T-cell (primary cell): ENCODE data around the gene DOK5. TPM values are rescaled to one million over a fixed set of nuclear protein-coding genes. Genes with fewer than 3 reads are reported as not detected.

Source experiments
- ATAC-seq, 4 experiments: fragments of 200-7000 bp in 3 of 4; fragments of 150-1000 bp in 1 of 4; cut with Tn5 transposase; replicated peaks in 1 of 4; 1 replicate in 3 of 4; 2 replicates in 1 of 4; pipeline ENCODE4 v1.10.0; 2021; ENCODE audit warnings: moderate library complexity in 3 of 4, mild to moderate bottlenecking in 2 of 4, moderate number of reproducible peaks in 1 of 4
- CTCF ChIA-PET, 2 donors: fragments of 300-600 bp; sonication (Branson Sonifier 250); formaldehyde crosslinking; loops; one replicate each; lab custom pipeline; 2022; ENCODE audit warnings: antibody characterized with exemption in 2 of 2; lab: Charles Lee
- POLR2A ChIA-PET, 2 donors: fragments of 300-600 bp; sonication (Branson Sonifier 250); formaldehyde crosslinking; loops; one replicate each; lab custom pipeline; 2022; ENCODE audit warnings: antibody characterized with exemption in 2 of 2; lab: Charles Lee
- DNase-seq, 35 experiments: peaks; one replicate each; pipeline versions ENCODE4 v3.0.0 to v3.0.0-alpha.2; 2013 to 2023
- H3K27ac ChIP-seq: one replicate; pipeline ENCODE4 v1.5.1; 2013; ENCODE audit warnings: low read length
- H3K27me3 ChIP-seq, 2 experiments: replicated peaks in 1 of 2; 1 replicate in 1 of 2; 2 replicates in 1 of 2; pipeline versions ENCODE4 v1.6.1 to v1.7.0; 2013; ENCODE audit warnings: low read length in 1 of 2, mixed read lengths in 1 of 2; ENCODE audit not compliant: control insufficient read depth in 2 of 2, insufficient read depth in 2 of 2; ENCODE audit errors: extremely low read depth in 1 of 2
- H3K36me3 ChIP-seq, 2 donors: 1 replicate in 1 of 2; 2 replicates in 1 of 2; pipeline versions ENCODE4 v1.6.1 to v1.7.0; 2013; ENCODE audit warnings: low read length in 1 of 2; ENCODE audit not compliant: control insufficient read depth in 2 of 2, insufficient read depth in 1 of 2; ENCODE audit errors: extremely low read depth in 1 of 2
- H3K4me1 ChIP-seq, 2 experiments: 1 replicate in 1 of 2; 2 replicates in 1 of 2; pipeline versions ENCODE4 v1.6.1 to v1.7.0; 2013; ENCODE audit warnings: low read length in 2 of 2, mixed read lengths in 1 of 2; ENCODE audit not compliant: insufficient read depth in 2 of 2, control insufficient read depth in 1 of 2; ENCODE audit errors: extremely low read depth in 1 of 2
- H3K4me3 ChIP-seq, 2 donors: 1 replicate in 1 of 2; 2 replicates in 1 of 2; pipeline versions ENCODE4 v1.5.1 to v1.7.0; 2013; ENCODE audit warnings: mild to moderate bottlenecking in 2 of 2, low read length in 1 of 2, moderate library complexity in 1 of 2; ENCODE audit not compliant: control insufficient read depth in 1 of 2; ENCODE audit errors: extremely low read depth in 1 of 2
- H3K9me3 ChIP-seq: 2 replicates; pipeline ENCODE4 v1.7.0; 2013
- H3K27ac Mint-ChIP-seq, 2 donors: one replicate each; pipeline ENCODE4 v1.8.0; 2020 to 2021; ENCODE audit warnings: mild to moderate bottlenecking in 2 of 2, mixed read lengths in 2 of 2
- H3K27me3 Mint-ChIP-seq, 2 donors: one replicate each; pipeline ENCODE4 v1.8.0; 2021 to 2022; ENCODE audit warnings: mixed read lengths in 2 of 2
- H3K36me3 Mint-ChIP-seq: one replicate; pipeline ENCODE4 v1.8.0; 2021; ENCODE audit warnings: mixed read lengths
- H3K4me1 Mint-ChIP-seq, 3 donors: one replicate each; pipeline ENCODE4 v1.8.0; 2020 to 2022; ENCODE audit warnings: mixed read lengths in 3 of 3, mild to moderate bottlenecking in 1 of 3
- H3K4me3 Mint-ChIP-seq, 3 donors: one replicate each; pipeline ENCODE4 v1.8.0; 2020 to 2022; ENCODE audit warnings: mild to moderate bottlenecking in 3 of 3, mixed read lengths in 3 of 3, moderate library complexity in 3 of 3
- H3K9me3 Mint-ChIP-seq, 3 donors: one replicate each; pipeline ENCODE4 v1.8.0; 2020 to 2022; ENCODE audit warnings: mixed read lengths in 3 of 3
- WGBS: methylation state at CpG from one replicate; pipeline ENCODE4 v1.1.5; 2013; ENCODE audit warnings: missing lambda C conversion rate; ENCODE audit not compliant: insufficient coverage; 5-methylcytosine and 5-hydroxymethylcytosine counted together
- total RNA-seq, 35 experiments: library from RNA in 6 of 35; stranded (reverse) in 6 of 35; fragments of 120-200 nt in 1 of 35; gene quantifications; one replicate each; pipeline versions ENCODE4 v1.2.1 to v1.2.4 and lab custom pipeline; 2013 to 2026

Gene DOK5
- total RNA-seq, 5 donors from 2014 or later (not counting 1 experiment from before 2014, with no cell fraction given) = not detected

DNA sequence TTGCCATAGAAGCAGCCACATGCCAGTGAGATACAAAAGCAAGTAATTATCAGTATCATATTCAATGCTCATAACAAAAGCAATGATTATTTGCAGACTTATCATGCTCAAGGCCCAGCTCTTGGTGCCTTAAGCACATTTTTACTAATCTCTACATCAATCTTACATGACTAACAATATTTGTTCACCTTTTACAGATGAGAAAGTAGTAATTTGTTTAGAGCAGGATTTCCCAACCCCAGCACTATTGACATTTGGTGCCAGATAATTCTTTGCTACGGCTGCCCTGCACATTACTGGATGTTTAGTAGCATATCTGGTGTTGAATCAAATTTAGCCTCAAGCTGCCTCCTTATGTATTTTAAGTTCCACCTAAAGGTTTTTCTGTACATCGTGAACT is 19.0 kb upstream of the DOK5 start:
- H3K9me3 ChIP-seq = no peaks in the 10 kb centered on the region
- peaks cover 5 to 13% (median 7%) of the 10 kb centered on the region in 3 donors for H3K9me3 Mint-ChIP-seq
- H3K4me1 Mint-ChIP-seq = no peaks in the 10 kb centered on the region
- no peaks in the 10 kb centered on the region for H3K36me3 ChIP-seq
- H3K4me1 ChIP-seq = no peaks in the 10 kb centered on the region
- H3K27ac Mint-ChIP-seq = no peak overlapping the region
- ChIA-PET POLR2A (interaction anchor here in 1 of 2 donors (0.6 kb wide), 1 partner anchor 906 kb away, joined by 4 read pairs; no protein-coding TSS in a partner anchor), CTCF (no interaction called here)
- no peak for ATAC-seq
- 100% methylated on average over 1 of the region's 2 CpGs for WGBS
- no peaks in the 10 kb centered on the region for H3K36me3 Mint-ChIP-seq
- no peak overlapping the region for H3K4me3 ChIP-seq
- peaks cover 2 to 15% of the 10 kb centered on the region in 2 donors for H3K27me3 Mint-ChIP-seq
- no peak overlapping the region for H3K27ac ChIP-seq
- no peak for DNase-seq
- no peaks in the 10 kb centered on the region for H3K27me3 ChIP-seq
- no peak overlapping the region for H3K4me3 Mint-ChIP-seq

DNA sequence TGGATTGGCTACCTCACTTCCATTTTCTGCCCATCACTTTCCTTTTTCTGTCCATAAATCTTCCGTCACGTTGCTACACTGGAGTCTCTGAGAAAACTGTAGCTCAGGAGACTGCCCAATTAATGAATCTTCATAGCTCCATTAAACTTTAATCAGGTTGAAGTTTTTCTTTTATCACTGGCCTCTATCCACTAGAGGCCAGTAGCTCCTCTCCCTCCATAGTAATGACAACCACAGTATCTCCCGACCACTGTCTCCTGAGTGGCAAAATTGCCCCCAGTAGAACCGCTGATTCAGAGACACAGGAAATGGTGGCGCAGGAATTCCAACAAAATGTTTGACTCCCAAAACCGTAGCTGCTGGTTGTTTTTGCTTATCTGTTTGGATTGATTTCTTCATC is 18.4 kb upstream of the DOK5 start:
- Mint-ChIP-seq H3K27ac (no peak overlapping the region), H3K9me3 (peaks cover 5 to 11% (median 7%) of the 10 kb centered on the region in 3 donors), H3K4me3 (no peak overlapping the region), H3K4me1 (no peaks in the 10 kb centered on the region), H3K36me3 (no peaks in the 10 kb centered on the region), H3K27me3 (peaks cover 2 to 15% of the 10 kb centered on the region in 2 donors)
- CTCF ChIA-PET = no interaction called here
- no peak overlapping the region for H3K27ac ChIP-seq
- POLR2A ChIA-PET = no interaction called here
- ATAC-seq (no peak), DNase-seq (no peak)
- 83% methylated on average over 3 of the region's 6 CpGs for WGBS
- no peaks in the 10 kb centered on the region for H3K4me1 ChIP-seq
- H3K36me3 ChIP-seq = no peaks in the 10 kb centered on the region
- H3K4me3 ChIP-seq = no peak overlapping the region
- H3K27me3 ChIP-seq = no peaks in the 10 kb centered on the region
- H3K9me3 ChIP-seq = no peaks in the 10 kb centered on the region

DNA sequence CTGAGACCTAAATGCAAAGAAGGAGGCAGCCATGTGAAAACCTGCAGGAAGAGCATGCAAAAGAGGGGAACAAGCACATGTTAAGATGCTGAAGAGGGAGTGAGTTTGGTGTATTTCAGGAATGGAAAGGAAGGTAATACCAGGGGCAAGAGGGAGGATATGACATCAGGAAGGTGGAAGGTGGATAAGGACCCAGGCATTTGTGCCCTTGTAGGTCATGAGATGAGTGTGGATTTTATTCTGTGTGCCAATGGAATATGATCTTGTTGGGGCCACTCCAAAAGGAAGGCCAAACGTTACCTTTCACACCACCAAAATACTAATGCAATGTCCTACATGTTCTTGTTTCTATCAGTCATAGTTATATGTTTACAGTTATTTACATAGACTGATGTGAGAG is 17.2 kb upstream of the DOK5 start:
- no peaks in the 10 kb centered on the region for H3K36me3 Mint-ChIP-seq
- Histone ChIP-seq H3K4me3 (no peak overlapping the region), H3K36me3 (no peaks in the 10 kb centered on the region), H3K4me1 (no peaks in the 10 kb centered on the region), H3K27ac (no peak overlapping the region), H3K9me3 (no peaks in the 10 kb centered on the region), H3K27me3 (no peaks in the 10 kb centered on the region)
- H3K27me3 Mint-ChIP-seq = peaks cover 2 to 10% of the 10 kb centered on the region in 2 donors
- H3K9me3 Mint-ChIP-seq = peaks cover 0 to 3% (median 0%) of the 10 kb centered on the region in 3 donors
- DNase-seq (no peak), ATAC-seq (no peak)
- WGBS = no CpG with 5 or more reads among the region's 1 CpG
- H3K27ac Mint-ChIP-seq = no peak overlapping the region
- H3K4me1 Mint-ChIP-seq = no peaks in the 10 kb centered on the region
- CTCF ChIA-PET = no interaction called here
- POLR2A ChIA-PET = no interaction called here
- H3K4me3 Mint-ChIP-seq = no peak overlapping the region

DNA sequence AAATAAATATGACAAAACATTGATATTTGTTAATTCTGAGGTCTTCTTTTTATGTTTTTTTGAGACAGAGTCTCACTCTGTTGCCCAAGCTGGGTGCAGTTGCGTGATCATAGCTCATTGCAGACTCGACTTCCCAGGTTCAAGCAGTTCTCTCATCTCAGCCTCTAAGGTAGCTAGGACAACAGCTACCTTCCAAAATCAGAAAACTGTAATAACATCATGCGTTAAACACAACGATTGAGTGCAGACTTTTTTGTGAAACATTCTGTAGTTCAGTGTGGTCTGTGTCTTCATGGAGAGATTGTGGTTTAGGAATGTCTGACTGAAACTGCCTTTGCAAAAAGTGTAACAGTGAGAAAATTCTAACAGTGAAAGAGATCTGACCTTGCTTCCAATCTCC is 16.1 kb upstream of the DOK5 start:
- H3K9me3 Mint-ChIP-seq = peaks cover 0 to 3% (median 0%) of the 10 kb centered on the region in 3 donors
- Histone ChIP-seq H3K9me3 (no peaks in the 10 kb centered on the region), H3K4me1 (no peaks in the 10 kb centered on the region), H3K4me3 (no peak overlapping the region), H3K27ac (no peak overlapping the region), H3K36me3 (no peaks in the 10 kb centered on the region), H3K27me3 (no peaks in the 10 kb centered on the region)
- no peak overlapping the region for H3K4me3 Mint-ChIP-seq
- no peak overlapping the region for H3K27ac Mint-ChIP-seq
- DNase-seq (no peak), ATAC-seq (no peak)
- ChIA-PET CTCF (no interaction called here), POLR2A (no interaction called here)
- peaks cover 2 to 10% of the 10 kb centered on the region in 2 donors for H3K27me3 Mint-ChIP-seq
- WGBS = 58% methylated on average over 2 of the region's 4 CpGs
- no peaks in the 10 kb centered on the region for H3K4me1 Mint-ChIP-seq
- no peaks in the 10 kb centered on the region for H3K36me3 Mint-ChIP-seq

DNA sequence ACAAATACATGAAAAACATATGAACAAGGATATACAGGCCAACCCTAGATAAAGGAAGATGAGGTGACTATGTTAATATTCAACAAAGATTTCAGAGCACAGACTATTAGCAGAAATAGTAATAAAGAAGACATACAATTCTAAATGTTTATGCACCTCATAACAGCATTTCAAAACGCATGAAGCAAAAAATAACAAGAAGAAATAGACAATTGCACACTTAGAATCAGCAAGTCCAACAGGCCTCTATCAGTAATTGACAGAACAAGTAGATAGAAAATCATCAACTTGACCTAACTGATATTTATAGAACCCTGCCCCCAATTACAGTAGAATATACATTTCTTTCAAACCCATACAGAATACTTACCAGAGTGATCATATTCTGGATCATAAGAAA is 11.4 kb upstream of the DOK5 start:
- Histone ChIP-seq H3K36me3 (no peaks in the 10 kb centered on the region), H3K4me1 (no peaks in the 10 kb centered on the region), H3K9me3 (no peaks in the 10 kb centered on the region), H3K27me3 (no peaks in the 10 kb centered on the region), H3K27ac (no peak overlapping the region), H3K4me3 (no peak overlapping the region)
- POLR2A ChIA-PET = no interaction called here
- Mint-ChIP-seq H3K27me3 (no peaks in the 10 kb centered on the region), H3K27ac (no peak overlapping the region), H3K4me1 (no peaks in the 10 kb centered on the region), H3K36me3 (no peaks in the 10 kb centered on the region), H3K9me3 (no peaks in the 10 kb centered on the region), H3K4me3 (no peak overlapping the region)
- DNase-seq = no peak
- WGBS = 33% methylated on average over 1 of the region's 1 CpG
- CTCF ChIA-PET = no interaction called here
- ATAC-seq = no peak

DNA sequence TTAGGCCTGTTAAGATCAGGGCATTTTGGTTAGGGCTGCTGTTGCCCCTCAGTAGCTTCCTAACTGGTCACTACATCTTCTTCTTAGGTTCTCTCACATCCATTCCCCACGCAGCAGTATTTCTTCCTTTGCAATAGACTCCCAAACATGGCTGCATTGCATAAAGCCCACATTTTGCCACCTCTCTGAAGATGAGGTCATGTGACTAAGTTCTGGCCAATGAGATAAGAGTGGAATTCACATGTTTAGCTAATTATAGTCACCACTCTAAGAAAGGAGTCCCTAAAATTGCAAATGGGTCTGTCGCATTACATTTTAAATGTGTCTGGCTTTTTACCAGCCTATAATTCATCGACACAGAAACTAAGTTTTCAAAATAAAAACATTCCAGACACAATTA is 9.3 kb upstream of the DOK5 start:
- Histone ChIP-seq H3K4me3 (no peak overlapping the region), H3K9me3 (no peaks in the 10 kb centered on the region), H3K27me3 (peaks cover 0 to under 1% of the 10 kb centered on the region in 2 experiments), H3K36me3 (no peaks in the 10 kb centered on the region), H3K4me1 (no peaks in the 10 kb centered on the region), H3K27ac (no peak overlapping the region)
- no peaks in the 10 kb centered on the region for H3K9me3 Mint-ChIP-seq
- no peaks in the 10 kb centered on the region for H3K27me3 Mint-ChIP-seq
- H3K4me1 Mint-ChIP-seq = no peaks in the 10 kb centered on the region
- no CpG with 5 or more reads among the region's 3 CpGs for WGBS
- ChIA-PET CTCF (no interaction called here), POLR2A (no interaction called here)
- no peak for ATAC-seq
- no peaks in the 10 kb centered on the region for H3K36me3 Mint-ChIP-seq
- no peak overlapping the region for H3K4me3 Mint-ChIP-seq
- DNase-seq = no peak
- no peak overlapping the region for H3K27ac Mint-ChIP-seq

DNA sequence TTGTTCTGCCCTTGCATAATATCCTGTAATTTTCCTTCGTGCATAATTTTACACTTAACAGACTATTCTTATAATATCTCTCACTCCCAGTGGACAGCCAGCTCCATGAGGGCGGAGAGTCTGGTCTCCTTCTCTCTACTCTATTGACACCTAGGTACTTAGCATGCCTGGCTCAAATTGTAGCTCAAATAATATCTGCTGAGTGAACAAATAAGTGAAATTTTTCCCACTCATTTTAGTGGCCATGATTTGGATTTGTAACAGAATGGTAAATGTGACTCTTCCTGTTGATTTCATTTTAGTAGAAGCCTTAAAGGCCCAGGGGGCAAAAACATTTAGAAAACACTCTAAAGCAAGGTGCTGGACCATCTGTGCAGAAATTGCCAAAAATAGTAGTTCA is 7.8 kb upstream of the DOK5 start:
- Histone ChIP-seq H3K4me1 (no peaks in the 10 kb centered on the region), H3K36me3 (no peaks in the 10 kb centered on the region), H3K4me3 (no peak overlapping the region), H3K9me3 (no peaks in the 10 kb centered on the region), H3K27me3 (peaks cover 0 to 5% of the 10 kb centered on the region in 2 experiments), H3K27ac (no peak overlapping the region)
- H3K9me3 Mint-ChIP-seq = peaks cover 0 to 2% (median 0%) of the 10 kb centered on the region in 3 donors
- DNase-seq (no peak), ATAC-seq (no peak)
- no peaks in the 10 kb centered on the region for H3K4me1 Mint-ChIP-seq
- no peak overlapping the region for H3K4me3 Mint-ChIP-seq
- no peak overlapping the region for H3K27ac Mint-ChIP-seq
- POLR2A ChIA-PET = no interaction called here
- no peaks in the 10 kb centered on the region for H3K27me3 Mint-ChIP-seq
- 56% methylated on average over 1 of the region's 2 CpGs for WGBS
- H3K36me3 Mint-ChIP-seq = no peaks in the 10 kb centered on the region
- CTCF ChIA-PET = no interaction called here
